GM21825 (cell line): Measurements from ENCODE around the gene GLIS1.
"Not testable (repeated sequence)": the region's sequence is repeated elsewhere in the genome, so short reads cannot be mapped to it uniquely, and the experiment has no call there.

Experiments
- ATAC-seq: cut with Tn5 transposase; IDR thresholded peaks from one replicate; pipeline ENCODE4 v1.9.1; 2021; ENCODE audit warnings: mild to moderate bottlenecking, moderate library complexity; ENCODE audit not compliant: unreplicated experiment

GLIS1 gene

GRCh38 chr1:53572065-53572814 is 166.7 kb downstream of the GLIS1 start:
- no peak for ATAC-seq

- ATAC-seq, result no peak
These were observed 170.4 kb downstream of the GLIS1 start for GRCh38 chr1:53568540-53568939.

GRCh38 chr1:53567851-53568250 is 171.1 kb downstream of the GLIS1 start:
- no peak for ATAC-seq

GRCh38 chr1:53567450-53567849 is 171.5 kb downstream of the GLIS1 start:
- ATAC-seq, result no peak

GRCh38 chr1:53563611-53564010 is 175.4 kb downstream of the GLIS1 start:
- no peak for ATAC-seq

- ATAC-seq, result no peak
These were observed 176.0 kb downstream of the GLIS1 start for GRCh38 chr1:53562981-53563379.

- no peak for ATAC-seq
These were observed 176.5 kb downstream of the GLIS1 start for GRCh38 chr1:53562291-53562980.

GRCh38 chr1:53561503-53562105 is 177.4 kb downstream of the GLIS1 start:
- ATAC-seq, result no peak

GRCh38 chr1:53560581-53561502 is 178.1 kb downstream of the GLIS1 start:
- no peak for ATAC-seq

- no peak for ATAC-seq
These were observed 178.9 kb downstream of the GLIS1 start for GRCh38 chr1:53559854-53560580.

- no peak for ATAC-seq
These were observed 179.6 kb downstream of the GLIS1 start for GRCh38 chr1:53559391-53559815.

- ATAC-seq, result no peak
These were observed 180.1 kb downstream of the GLIS1 start for GRCh38 chr1:53558739-53559315.

GRCh38 chr1:53557830-53558738 is 180.9 kb downstream of the GLIS1 start:
- no peak for ATAC-seq

GRCh38 chr1:53557369-53557768 is 181.6 kb downstream of the GLIS1 start:
- no peak for ATAC-seq

- no peak for ATAC-seq
These were observed 182.2 kb downstream of the GLIS1 start for GRCh38 chr1:53556657-53557227.

- ATAC-seq, result not testable (repeated sequence)
These were observed 183.2 kb downstream of the GLIS1 start for GRCh38 chr1:53555620-53556326.

- ATAC-seq, result no peak
These were observed 184.2 kb downstream of the GLIS1 start for GRCh38 chr1:53554592-53555305.
